Erythroblast (primary cell): ENCODE data around the gene FRYL.

Source experiments
- DNase-seq, 2 experiments: peaks; one replicate each; lab custom pipeline; 2025; lab: John Stamatoyannopoulos, UW
- GATA1 ChIP-seq: IDR thresholded peaks from 2 replicates; pipeline ENCODE4 v1.6.1; 2011; ENCODE audit warnings: low read depth, mild to moderate bottlenecking, control low read depth, low read length, moderate library complexity
- POLR2A ChIP-seq: IDR thresholded peaks from 2 replicates; pipeline ENCODE4 v1.6.1; 2011; ENCODE audit warnings: mild to moderate bottlenecking, low read length

Gene FRYL

DNA sequence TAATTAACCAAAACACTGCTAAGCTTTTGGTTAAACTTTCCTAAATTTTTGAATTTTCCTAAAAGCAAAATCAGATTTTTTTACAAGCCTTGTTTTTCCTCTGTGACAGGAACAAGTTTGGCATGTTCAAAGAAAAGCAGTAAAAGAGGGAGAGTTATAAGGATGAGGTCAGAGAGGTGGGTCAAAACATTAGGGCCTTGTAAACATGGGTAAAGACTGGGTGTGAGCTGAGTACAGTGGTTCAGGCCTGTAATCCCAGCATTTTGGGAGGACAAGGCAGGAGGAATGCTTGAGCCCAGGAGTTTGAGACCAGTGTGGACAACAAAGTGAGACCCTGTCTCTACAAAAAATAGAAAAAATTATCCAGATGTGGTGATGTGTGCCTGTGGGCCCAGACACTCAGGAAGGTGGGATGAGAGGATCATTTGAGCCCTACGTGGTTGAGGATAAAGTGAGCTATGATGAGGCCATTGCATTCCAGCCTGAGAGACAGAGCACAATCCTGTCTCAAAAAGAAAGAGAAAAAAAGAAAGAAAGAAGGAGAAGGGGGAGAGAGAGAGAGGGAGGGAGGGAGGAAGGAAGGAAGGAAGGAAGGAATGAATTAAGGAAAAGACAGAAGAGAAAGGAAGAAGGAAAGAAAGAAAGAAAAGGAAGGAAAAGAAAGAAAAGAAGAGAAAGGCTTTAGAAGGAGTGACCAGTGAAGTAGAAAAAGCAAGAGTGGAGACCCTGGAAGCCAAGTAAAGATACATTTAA lies 17.0 kb upstream of the FRYL start:
- no peak for TF ChIP-seq POLR2A
- TF ChIP-seq GATA1, result no peak
- no peak for DNase-seq

DNA sequence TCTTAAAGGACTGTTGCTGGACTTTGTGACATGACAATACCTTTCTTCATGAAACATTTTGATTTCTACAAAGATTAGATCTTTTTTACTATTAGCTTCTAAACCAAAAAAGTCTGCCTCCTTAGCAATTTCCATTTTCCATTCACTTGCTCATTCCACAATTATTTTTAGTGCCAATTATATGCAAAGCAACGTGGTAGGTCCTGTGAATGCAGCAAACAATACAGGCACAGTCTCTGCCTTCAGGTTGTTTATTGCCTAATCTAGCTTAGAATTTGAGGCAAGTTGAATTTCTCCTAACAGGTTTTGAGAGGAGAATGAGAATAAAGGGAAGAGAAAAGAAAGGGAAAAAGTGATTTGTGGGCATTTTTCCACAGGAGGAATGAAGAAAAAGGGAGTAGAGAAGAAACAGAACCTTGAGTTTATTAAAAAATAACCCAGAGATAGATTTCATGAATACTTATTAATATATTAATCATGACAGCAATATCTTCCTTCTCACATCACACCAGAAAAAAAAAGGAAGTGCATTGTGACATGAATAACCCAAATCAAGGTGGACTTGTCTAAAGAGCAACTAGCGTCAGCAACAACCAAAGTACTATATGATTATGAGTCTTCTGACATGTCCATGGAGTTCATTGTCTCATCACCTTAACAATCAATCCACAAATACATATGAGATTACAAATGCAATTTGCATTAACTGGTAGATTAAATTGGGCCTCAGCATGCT lies 16.3 kb upstream of the FRYL start:
- TF ChIP-seq POLR2A (no peak), GATA1 (no peak)

DNA sequence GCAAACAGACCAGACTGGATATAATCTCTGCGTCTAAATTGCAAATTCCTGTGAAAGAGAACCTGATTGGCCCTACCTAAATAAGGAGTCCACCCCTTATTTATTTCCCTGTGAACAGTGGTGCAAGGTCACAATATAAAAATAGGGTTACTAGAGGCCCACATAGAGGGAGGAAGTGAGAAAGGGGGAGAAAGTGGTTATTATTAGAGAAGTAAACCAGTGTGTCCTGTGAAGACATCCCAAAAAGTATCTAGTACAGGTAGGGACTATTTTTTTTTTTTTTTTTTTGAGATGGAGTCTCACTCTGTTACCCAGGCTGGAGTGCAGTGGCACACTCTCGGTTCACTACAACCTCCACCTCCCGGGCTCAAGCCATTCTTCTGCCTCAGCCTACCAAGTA lies 15.0 kb upstream of the FRYL start:
- TF ChIP-seq GATA1 (no peak), POLR2A (no peak)
- no peak for DNase-seq

More for the DNA sequence above, 16.3 kb upstream of the FRYL start:
- DNase-seq, result no peak

DNA sequence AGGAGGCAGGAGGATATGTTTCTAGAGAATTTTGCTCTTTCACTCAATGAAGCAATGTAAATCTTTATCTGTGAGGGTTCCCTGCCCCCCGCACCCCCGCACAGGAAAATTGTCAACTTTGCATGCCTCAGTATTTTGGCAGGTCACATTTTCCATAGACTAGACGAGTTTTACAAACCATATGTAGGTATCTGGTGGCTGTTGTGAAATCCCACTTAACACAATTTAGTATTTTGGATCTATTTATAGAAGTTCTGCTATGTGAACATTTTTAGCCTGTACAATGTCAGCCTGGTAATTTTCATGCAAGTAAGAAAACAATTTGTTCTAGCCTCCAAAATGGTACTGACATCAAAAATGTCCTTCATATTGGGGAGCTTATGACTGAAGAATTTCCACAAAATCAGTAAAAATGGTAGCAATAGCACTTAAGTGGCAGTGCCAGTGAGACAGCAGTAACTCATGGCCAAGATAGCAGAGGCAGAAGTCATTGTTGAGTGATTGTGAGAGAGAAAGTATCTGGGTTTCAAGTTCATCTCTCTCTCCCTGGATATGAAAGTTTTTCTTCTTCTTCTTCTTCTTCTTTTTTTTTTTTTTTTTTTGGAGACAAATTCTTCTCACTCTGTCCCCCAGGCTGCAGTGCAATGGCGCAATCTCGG lies 12.4 kb upstream of the FRYL start:
- no peak for DNase-seq

DNA sequence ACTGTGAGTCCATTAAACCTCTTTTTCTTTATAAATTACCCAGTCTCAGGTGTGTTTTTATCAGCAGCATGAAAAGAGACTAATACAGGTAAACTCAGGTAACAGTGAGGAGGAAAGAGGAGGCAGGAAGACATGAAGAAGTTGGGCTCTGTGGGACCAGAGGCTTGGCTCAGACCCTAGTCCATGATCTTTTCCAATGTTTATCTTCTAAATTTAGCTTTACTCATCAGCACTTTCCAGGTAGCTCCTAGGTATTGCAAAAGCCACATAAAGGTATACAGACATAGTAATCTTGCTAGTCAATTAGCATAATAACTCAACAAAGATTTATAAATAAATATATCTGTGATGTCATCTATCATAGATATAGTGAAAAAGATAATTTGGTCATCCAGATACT lies 11.2 kb upstream of the FRYL start:
- DNase-seq, result no peak
- TF ChIP-seq GATA1 (no peak), POLR2A (no peak)

More for the DNA sequence above, 12.4 kb upstream of the FRYL start:
- no peak for TF ChIP-seq GATA1
- TF ChIP-seq POLR2A, result no peak

DNA sequence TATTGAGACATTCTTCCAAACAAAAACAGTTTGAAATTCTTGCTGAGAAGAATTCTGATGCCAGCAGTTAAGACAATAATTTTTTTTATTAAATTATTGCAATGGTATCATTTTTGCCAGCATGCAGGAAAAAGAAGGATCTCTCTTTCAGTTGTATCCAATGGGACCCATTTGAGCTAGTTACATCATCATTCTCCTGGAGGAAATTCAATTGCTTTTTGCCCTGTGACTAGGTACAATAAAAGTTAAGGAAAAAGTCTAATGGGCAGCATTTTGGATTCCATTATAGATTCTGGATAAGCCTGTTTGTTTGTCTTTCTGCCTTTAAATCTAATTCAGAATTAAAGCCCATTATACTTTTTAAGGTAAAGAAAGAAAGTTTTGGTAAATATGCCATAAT lies 10.5 kb upstream of the FRYL start:
- DNase-seq, result no peak
- TF ChIP-seq POLR2A, result no peak
- no peak for TF ChIP-seq GATA1

DNA sequence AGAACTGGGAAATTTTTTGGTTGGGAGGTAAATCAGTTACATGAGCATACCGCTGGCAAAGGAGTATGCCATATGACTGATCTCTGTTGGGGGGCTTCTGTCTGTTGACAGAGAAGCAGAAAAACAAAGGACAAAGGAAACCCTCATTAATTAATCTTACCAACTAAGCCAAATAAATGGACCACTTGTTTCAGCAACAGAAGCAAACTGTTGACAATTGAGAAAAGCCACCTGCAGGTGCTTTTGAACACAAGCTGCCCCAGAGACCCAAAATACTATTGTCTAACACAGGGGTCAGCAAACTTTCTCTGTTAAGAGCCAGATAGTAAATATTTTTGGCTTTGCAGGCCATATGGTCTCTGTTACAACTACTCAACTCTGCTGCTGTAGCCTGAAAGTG lies 7.0 kb upstream of the FRYL start:
- no peak for DNase-seq
- no peak for TF ChIP-seq POLR2A
- TF ChIP-seq GATA1, result no peak

DNA sequence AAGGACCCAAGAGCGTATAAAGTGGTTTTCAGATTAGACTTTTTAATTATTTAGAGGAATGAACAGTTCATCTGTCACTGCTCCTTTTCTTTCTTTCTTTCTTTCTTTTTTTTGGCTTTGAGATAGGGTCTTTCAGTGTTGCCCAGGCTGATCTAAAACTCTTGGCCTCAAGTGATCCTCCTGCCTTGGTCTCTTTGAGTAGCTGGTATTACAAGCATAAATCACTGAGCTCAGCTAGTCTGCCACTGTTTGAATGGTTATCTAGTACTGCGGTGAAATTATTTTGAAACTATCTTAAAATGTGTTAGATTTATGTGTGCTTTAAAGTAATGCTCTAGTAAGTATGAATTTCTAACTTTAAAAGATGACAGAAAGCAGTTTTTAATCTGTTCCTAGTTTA lies 6.5 kb upstream of the FRYL start:
- TF ChIP-seq GATA1 (no peak), POLR2A (no peak)
- no peak for DNase-seq

DNA sequence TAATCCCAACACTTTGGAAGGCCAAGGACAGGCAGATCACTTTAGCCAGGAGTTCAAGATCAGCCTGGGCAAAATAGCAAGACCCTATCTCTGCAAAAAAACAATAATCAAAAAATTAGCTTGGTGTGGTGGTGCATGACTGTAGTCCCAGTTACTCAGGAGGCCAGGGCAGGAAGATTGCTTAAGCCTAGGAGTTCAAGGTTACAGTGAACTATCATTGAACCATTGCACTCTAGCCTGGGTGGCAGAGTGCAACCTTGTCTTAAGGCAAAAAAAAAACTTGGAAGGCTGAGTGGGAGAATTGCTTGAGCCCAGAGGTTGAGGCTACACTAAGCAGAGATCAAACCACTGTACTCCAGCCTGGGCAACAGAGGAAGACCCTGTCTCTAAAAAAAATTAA lies 5.2 kb upstream of the FRYL start:
- no peak for TF ChIP-seq POLR2A
- TF ChIP-seq GATA1, result no peak

DNA sequence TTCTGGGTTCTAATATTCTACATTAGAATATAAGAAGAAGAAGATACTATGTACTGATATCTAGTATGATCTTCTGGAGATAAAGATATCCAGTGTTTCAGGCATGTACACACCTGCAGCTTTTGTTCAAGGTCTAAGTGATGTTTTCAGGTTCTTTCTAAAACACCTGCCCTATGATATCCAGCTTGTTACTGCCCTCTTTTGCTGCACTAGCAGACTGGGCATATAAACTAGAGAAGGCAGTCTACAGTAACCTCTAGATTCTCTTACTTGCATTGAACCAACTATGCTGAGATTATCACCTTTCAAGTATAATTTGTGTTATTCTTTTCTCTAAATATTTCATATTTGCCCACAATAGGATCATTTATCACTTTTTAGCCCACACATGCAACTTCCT lies 1.9 kb upstream of the FRYL start:
- no peak for DNase-seq

More for the DNA sequence above, 5.2 kb upstream of the FRYL start:
- DNase-seq, result no peak

DNA sequence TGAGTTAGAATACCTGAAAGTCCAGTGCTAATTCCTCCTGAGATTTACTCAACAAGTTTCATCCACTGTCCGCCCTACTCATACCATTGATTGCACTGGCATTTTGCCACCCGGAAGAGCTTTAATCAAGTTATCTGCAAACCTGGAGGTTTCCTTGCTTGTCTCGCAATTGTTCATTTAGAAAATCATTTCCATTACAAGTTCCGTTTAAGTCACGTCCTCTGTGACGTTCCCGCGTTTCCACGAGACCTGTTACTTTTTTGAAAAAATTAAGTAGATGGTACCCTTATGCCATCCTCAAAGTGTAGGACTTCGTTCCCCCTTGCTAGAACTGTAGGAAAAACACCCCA lies 761 bp upstream of the FRYL start:
- DNase-seq, result peak; percentile 61 to 62
- TF ChIP-seq POLR2A (no peak), GATA1 (no peak)

More for the DNA sequence above, 1.9 kb upstream of the FRYL start:
- TF ChIP-seq GATA1 (no peak), POLR2A (no peak)

DNA sequence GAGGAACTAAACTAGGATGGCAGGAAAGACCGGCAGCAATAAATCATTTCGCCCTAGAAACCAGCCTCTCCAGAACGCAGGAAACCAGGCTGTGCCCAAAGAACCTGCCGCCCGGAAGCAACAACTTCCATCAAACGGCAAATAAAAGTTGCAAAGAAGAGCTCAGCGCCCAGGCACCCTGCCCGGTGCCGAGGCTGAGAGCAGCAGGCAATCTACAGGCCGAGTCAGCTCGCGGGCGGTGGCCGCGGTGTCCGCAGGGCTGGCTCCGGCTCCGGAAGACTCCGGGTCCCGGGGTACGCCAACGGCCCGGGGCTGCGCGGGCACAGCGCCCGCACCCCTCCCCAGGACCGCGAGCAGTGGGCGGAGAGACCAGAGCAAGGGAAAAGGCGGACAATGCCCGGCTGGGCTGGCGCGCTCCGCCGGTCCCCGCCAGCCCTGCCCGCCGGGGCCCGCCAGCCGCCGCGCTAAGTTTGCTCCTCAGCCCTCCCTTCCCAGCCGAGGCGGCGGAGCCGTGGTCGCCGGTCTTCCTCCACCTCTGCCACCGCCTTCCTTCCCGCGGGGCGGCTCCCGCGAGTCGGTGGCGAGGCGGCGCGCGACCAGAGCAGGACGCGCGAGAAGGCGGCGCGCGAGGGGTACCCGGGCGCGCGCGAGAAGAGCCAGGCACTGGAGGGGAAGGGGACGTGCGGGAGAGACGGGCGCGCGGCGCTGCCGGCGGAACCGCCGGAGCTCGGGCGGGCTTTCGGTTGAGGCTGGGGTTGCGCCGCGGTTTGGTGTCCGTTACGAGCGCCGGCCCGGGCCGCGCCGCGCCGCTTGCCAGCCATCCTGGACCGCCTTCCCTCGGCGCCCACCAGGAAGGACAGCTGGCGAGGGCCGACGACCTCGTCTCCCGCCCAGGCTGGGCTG lies 733 bp downstream of the FRYL start:
- DNase-seq, result peak; percentile 76 to 82
- no peak for TF ChIP-seq POLR2A

DNA sequence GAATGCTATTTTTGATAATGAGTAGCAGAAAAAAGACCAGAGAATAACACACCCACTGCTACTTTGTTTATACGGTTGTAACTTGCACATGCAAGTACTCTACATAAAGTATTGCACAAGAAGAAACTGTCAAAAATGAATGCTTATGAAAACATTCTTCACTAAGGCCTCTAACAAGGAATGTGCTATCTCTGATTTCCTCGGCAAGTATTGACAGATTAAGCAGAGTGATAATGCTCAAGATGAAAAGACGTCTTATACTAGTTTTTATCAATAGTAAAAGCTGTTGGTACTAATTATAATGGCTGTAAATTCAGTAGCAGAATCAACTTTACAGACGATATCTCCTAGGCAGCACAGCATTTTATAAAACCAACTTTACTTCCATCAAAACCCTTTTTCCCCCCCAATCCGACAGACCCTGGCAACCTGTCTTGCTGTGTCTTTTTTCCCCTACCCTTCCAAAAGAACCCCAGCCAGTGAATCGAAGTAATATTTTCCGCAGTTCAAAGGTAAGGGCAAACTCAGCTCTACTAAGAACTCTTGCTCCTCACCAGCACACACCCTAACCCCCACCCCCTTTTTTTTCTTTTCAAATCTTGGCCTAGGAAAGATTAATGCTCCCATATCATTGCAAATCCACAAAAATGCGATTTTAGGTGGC lies 1.5 kb downstream of the FRYL start:
- DNase-seq, result peak; percentile 45 to 56
- TF ChIP-seq GATA1, result no peak
- TF ChIP-seq POLR2A, result no peak
